NCI-H2107 treated with DMSO at 0.1 percent for 48 hours (cell line): ENCODE data around the gene PRND.
"Not testable (repeated sequence)": the region's sequence is repeated elsewhere in the genome, so short reads cannot be mapped to it uniquely, and the experiment has no call there.

Experiments
- DNase-seq: peaks from one replicate; lab custom pipeline; 2025; ENCODE audit not compliant: unreplicated experiment; lab: John Stamatoyannopoulos, UW

Gene PRND

GRCh38 chr20:4708036-4708435, 13.7 kb upstream of the PRND start:
- no peak for DNase-seq

DNA sequence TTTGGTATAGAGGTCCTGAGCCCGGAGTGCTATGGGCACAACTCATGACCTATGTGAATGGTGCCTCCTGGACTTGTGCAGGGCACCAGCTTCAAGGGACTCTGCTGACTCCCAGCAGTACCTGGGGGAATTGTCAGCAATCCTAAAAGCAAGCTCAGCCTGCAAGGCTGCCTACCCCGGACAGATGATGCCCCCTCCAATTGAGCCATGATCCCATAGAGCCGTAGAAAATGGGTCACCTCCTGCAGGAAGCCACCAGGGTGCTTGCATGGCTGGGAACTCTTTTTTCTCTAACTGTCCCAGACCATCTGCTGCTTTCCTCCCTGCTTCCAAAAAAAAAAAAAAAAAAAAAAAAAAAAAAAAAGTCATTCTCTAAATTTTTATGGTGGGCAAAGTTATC, 12.9 kb upstream of the PRND start:
- no peak for DNase-seq

- DNase-seq: no peak
Observed at GRCh38 chr20:4709261-4710105, 12.2 kb upstream of the PRND start.

DNA sequence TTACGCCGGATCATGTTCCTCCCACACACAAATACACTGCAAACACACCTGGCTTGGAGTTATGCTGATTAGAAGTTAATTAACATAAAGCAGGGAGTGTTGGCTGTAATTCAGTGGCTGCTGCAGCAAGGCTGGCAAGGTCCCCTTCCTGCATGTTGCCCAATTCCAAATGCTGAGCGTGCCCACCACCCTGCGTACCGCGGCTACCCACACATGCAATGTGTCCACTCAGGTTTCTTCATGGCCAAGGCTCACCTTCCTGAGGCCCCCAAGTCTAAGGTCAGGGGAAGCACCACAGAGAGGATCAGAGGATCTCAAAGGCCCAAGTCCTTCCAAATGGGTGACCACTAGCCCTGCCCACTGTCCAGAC, 11.6 kb upstream of the PRND start:
- DNase-seq: no peak

- DNase-seq: no peak
Observed at GRCh38 chr20:4711511-4711910, 10.2 kb upstream of the PRND start.

- DNase-seq: no peak
Observed at GRCh38 chr20:4713401-4713800, 8.3 kb upstream of the PRND start.

DNA sequence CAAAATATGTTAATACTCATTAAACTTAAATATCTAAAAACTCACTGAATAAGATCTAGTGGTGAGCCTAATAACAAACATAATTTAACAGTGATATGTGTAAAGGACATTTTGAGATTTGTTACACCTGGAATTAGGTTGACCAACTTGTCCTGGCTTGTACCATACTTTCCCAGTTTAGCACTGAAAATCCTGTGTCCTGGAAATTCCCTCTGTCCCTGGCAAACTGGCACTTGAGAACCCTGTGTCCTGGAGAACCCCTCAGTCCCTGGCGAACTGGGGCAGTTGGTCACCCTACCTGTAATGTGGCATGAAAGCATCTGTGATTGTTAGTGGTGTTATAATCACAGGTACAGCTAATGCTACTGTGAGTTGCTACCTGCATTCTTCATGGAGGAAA, 6.9 kb upstream of the PRND start:
- DNase-seq: no peak

- peak; percentile 2 for DNase-seq
Observed at GRCh38 chr20:4717816-4718570, 3.7 kb upstream of the PRND start.

- DNase-seq: no peak
Observed at GRCh38 chr20:4719190-4719589, 2.5 kb upstream of the PRND start.

GRCh38 chr20:4720041-4720976, 1.4 kb upstream of the PRND start:
- DNase-seq: peak; percentile 19

- no peak for DNase-seq
Observed at GRCh38 chr20:4720977-4721349, 746 bp upstream of the PRND start.

DNA sequence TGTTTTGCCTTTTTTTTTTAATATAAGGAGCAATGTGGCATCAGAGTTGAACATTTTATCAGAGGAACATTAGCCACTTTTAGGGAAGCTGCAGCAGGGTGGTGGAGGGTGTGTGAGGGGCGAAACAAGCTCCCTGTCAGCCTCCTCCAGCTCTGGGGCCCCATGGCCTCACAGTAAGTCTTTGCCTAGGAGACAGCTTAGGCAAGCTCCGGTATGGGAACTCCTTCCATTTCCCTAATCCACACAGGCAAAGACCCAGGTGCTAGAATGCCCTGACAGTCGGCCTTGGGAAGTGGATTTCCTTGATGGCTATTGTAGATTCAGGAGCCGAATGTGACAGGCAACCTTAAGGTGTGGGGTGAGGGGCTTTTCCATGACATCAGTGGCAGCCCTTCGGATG, 862 bp downstream of the PRND start:
- DNase-seq: no peak

DNA sequence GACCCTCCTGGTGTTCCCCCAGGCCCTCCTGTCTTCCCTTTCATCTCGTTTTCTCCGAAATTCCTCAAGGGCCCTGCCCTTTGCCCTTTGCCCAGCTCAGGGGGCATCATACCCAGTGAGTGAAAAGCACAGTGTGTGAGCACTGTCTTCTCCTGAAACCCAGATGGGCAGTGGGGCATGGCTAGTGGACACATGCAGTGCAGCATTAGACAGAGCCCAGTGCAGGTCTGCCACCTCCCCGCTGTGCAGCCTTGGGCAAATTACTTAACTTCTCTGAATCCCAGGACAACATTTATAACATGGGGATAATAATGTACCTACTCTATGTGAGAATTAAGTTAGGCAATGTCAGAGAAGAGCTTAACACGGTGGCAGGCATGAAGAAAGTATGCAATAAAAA, 1.3 kb downstream of the PRND start:
- no peak for DNase-seq

DNA sequence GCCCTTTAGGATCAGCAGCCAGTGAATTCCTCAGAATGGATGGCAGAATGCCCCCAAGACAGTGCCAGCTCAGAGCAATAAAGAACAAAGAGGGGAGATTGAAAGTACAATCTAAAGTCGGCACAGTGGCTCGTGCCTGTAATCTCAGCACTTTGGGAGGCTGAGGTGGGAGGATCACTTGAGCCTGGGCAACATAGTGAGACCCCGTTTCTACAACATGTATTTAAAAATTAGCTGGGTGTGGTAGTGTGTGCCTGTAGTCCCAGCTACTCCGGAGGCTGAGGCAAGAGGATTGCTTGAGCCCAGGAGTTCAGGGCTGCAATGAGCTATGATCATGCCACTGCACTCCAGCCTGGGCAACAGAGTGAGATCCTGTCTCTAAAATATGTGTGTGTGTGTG, 1.8 kb downstream of the PRND start:
- DNase-seq: not testable (repeated sequence)

GRCh38 chr20:4724459-4725262, 3.0 kb downstream of the PRND start:
- DNase-seq: no peak

- DNase-seq: no peak
Observed at GRCh38 chr20:4725263-4725550, 3.5 kb downstream of the PRND start.

DNA sequence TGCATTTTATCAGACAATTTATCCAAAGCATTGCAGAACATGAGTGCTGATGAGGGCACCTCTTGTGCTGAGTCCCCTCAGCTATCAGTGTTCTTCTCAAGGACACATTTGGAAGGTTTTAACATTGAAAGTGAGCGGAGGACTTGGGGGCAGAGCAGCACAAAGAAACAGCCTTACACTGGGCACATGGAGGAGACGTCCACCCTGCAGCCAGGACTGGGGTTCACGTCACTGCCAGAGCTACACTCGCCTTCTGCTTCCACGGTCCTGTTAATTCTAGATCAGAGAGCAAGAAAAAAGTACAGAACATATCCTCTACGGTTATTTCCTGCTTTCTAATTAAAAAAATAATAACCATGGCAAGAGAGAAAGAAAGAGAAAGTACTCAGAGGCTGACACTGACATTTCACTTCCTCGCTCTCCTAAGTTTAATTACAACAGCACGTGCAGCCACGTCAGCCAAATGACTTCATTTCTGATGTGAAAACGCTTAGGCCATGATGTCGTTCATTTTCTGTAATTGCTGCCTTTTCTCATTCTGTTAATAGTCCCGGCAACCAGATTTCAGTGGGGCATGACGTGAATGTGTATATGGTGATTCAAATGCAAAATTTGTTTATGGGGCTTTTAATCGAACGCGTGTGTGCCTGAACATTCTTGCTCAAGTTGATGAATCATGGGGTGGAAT, 5.1 kb downstream of the PRND start:
- no peak for DNase-seq

GRCh38 chr20:4728120-4728760, 6.5 kb downstream of the PRND start:
- no peak for DNase-seq

GRCh38 chr20:4729265-4729664, 7.6 kb downstream of the PRND start:
- DNase-seq: no peak

DNA sequence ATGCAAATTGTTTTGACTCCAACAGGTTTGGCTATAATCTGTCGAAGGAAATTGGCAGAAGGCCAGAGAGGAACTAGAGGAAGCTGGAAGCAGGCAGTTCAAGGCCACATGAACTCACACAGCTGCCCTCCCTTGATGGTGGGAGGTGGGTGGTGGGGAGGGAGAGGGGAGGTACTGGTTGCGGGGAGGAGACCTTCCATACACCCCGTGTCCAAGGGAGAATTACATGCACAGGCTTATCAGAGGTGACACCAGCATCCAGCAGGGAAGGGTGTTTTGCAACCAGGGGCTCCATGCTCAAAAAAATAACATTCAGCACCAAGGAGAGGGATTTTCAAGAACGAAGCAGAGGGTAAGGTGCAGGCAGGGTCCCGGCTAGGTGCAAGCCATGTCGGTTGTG, 9.1 kb downstream of the PRND start:
- DNase-seq: no peak
